NCI-H1092 treated with DMSO at 0.1 percent for 48 hours (cell line): ENCODE measurements around the gene VASH2.
"Not testable (repeated sequence)": the region's sequence is repeated elsewhere in the genome, so short reads cannot be mapped to it uniquely, and the experiment has no call there.

ENCODE experiments used
- DNase-seq: peaks from one replicate; lab custom pipeline; 2025; lab: John Stamatoyannopoulos, UW

Gene VASH2

GRCh38 chr1:212981571-212982328, 31.4 kb downstream of the VASH2 start:
- DNase-seq = peak; percentile 72

GRCh38 chr1:212982430-212983152, 32.2 kb downstream of the VASH2 start:
- peak; percentile 92 for DNase-seq

- DNase-seq = no peak
Measured at GRCh38 chr1:212983482-212983881, 33.1 kb downstream of the VASH2 start.

- DNase-seq = no peak
Measured at GRCh38 chr1:212984522-212985291, 34.4 kb downstream of the VASH2 start.

- no peak for DNase-seq
Measured at GRCh38 chr1:212986551-212986950, 36.2 kb downstream of the VASH2 start.

- DNase-seq = no peak
Measured at GRCh38 chr1:212987702-212988322, 37.5 kb downstream of the VASH2 start.

- no peak for DNase-seq
Measured at GRCh38 chr1:212990276-212990675, 39.9 kb downstream of the VASH2 start.

GRCh38 chr1:212993960-212994359, 43.6 kb downstream of the VASH2 start:
- not testable (repeated sequence) for DNase-seq

GRCh38 chr1:212994926-212995325, 44.6 kb downstream of the VASH2 start:
- DNase-seq = no peak

- DNase-seq = no peak
Measured at GRCh38 chr1:213003256-213003655, 52.9 kb downstream of the VASH2 start.

- no peak for DNase-seq
Measured at GRCh38 chr1:213008564-213008963, 58.2 kb downstream of the VASH2 start.

- DNase-seq = peak; percentile 51
Measured at GRCh38 chr1:213014642-213015041, 64.3 kb downstream of the VASH2 start.

GRCh38 chr1:213015099-213016050, 65.0 kb downstream of the VASH2 start, which contains the start of gene ANGEL2:
Gene ANGEL2 (minus strand): TSS chr1:213015867. CDS start chr1:213015671, 196 bp downstream.
- peak; percentile 98 for DNase-seq

GRCh38 chr1:213017447-213018273, 67.3 kb downstream of the VASH2 start:
- DNase-seq = no peak

- DNase-seq = no peak
Measured at GRCh38 chr1:213019450-213019849, 69.1 kb downstream of the VASH2 start.

- no peak for DNase-seq
Measured at GRCh38 chr1:213020016-213020415, 69.7 kb downstream of the VASH2 start.

GRCh38 chr1:213027024-213027423, 76.7 kb downstream of the VASH2 start:
- DNase-seq = not testable (repeated sequence)

GRCh38 chr1:213032651-213033050, 82.3 kb downstream of the VASH2 start:
- DNase-seq = no peak

- DNase-seq = no peak
Measured at GRCh38 chr1:213034713-213035112, 84.4 kb downstream of the VASH2 start.

- DNase-seq = no peak
Measured at GRCh38 chr1:213035573-213035972, 85.2 kb downstream of the VASH2 start.
